Stimulated activated naive CD4-positive, alpha-beta T cell (primary cell): ENCODE results near the gene JUNB.
"Not testable (repeated sequence)": the region's sequence is repeated elsewhere in the genome, so short reads cannot be mapped to it uniquely, and the experiment has no call there.

Experiments used
- DNase-seq, 6 experiments: peaks; one replicate each; lab custom pipeline; 2025; lab: John Stamatoyannopoulos, UW

The JUNB gene

DNA sequence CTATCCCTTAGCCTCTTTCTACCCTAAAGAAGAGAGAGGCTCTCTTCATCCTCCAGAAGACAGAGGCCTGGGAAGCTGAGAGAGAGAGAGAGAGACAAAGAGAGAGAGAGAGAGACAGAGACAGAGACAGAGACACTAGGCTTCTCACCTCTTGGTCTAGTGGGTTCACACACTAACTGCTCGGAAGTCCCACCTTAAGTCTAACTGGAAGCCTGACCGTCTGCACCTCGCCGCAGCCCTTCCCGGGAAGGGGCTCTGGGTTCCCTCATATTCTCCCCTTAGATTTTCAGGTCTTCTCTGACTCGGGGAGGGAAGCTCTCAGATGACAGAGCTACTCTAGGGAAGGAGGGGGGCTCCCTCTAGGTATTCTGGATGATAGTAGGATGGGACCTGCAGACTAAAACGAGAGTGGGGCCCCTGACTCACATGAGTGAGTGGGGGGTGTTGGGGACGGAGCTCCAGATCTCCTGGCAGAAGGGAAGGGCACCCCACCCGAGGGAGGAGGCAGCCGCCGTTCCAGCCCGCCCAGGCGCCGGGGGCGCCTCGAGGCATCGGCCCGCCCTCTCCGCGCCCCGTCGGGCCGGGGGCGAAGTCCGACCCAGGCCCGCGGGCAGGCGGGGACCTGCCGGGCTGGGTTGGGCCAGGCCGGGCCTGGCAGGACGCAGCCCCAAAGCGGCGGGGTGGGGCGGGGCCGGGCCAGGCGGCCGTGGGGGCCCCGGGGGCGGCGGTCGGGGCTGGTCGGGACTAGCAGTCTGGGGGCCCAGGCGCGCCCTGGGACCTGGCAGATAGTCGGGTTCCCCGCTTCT lies 2.0 kb upstream of the JUNB start:
- peak in 2 of 6 experiments; percentile 37 to 49 for DNase-seq

GRCh38 chr19:12789904-12790619 lies 1.2 kb upstream of the JUNB start:
- DNase-seq = peak; percentile 74 to 86 (median 80)

DNA sequence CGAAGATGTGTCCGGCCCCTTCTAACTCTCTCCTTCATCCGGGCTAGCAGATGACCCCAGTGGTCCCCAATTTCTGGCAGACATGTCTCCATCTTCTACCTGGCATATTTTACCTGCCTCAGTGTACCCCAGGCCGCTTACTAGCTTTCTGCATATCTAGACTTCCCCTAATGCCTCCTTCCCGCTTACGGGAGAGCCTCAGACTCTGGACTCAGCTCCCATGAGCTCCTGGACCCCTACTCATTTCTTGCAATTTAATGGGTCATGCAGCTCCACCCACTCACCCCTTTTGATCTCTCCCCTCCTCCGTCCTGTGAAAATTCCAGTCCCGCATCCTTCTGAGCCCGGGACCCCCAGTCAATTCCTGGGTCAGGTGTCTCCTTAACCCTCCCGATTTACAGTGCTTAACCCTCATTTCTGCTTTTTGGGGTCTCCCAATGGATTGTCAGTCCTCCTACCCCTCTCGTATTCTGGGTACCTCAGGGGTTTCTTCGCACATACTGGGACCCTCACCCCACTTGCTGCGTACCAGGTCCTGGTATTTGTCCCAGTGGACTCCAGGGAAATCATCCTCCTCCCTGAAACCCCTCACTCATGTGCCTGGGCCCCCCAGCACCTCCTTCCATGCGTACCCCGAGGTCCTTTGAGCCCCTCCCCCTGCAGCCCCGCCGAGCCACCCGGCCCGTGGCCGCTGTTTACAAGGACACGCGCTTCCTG lies 500 bp upstream of the JUNB start:
- DNase-seq = peak in 2 of 6 experiments; percentile 51 to 60

DNA sequence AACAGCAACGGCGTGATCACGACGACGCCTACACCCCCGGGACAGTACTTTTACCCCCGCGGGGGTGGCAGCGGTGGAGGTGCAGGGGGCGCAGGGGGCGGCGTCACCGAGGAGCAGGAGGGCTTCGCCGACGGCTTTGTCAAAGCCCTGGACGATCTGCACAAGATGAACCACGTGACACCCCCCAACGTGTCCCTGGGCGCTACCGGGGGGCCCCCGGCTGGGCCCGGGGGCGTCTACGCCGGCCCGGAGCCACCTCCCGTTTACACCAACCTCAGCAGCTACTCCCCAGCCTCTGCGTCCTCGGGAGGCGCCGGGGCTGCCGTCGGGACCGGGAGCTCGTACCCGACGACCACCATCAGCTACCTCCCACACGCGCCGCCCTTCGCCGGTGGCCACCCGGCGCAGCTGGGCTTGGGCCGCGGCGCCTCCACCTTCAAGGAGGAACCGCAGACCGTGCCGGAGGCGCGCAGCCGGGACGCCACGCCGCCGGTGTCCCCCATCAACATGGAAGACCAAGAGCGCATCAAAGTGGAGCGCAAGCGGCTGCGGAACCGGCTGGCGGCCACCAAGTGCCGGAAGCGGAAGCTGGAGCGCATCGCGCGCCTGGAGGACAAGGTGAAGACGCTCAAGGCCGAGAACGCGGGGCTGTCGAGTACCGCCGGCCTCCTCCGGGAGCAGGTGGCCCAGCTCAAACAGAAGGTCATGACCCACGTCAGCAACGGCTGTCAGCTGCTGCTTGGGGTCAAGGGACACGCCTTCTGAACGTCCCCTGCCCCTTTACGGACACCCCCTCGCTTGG lies 966 bp downstream of the JUNB start:
- DNase-seq = peak; percentile 53 to 86 (median 70)

DNA sequence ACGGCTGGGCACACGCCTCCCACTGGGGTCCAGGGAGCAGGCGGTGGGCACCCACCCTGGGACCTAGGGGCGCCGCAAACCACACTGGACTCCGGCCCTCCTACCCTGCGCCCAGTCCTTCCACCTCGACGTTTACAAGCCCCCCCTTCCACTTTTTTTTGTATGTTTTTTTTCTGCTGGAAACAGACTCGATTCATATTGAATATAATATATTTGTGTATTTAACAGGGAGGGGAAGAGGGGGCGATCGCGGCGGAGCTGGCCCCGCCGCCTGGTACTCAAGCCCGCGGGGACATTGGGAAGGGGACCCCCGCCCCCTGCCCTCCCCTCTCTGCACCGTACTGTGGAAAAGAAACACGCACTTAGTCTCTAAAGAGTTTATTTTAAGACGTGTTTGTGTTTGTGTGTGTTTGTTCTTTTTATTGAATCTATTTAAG lies 1.6 kb downstream of the JUNB start:
- DNase-seq = peak in 3 of 6 experiments; percentile 61 to 87 (median 68)

GRCh38 chr19:12793290-12794195 lies 2.3 kb downstream of the JUNB start:
- DNase-seq = peak; percentile 90 to 99 (median 96)

GRCh38 chr19:12794196-12794941 lies 3.1 kb downstream of the JUNB start:
- DNase-seq = peak; percentile 16 to 71 (median 34)

- DNase-seq = no peak
These were observed 3.7 kb downstream of the JUNB start for GRCh38 chr19:12794971-12795381.

DNA sequence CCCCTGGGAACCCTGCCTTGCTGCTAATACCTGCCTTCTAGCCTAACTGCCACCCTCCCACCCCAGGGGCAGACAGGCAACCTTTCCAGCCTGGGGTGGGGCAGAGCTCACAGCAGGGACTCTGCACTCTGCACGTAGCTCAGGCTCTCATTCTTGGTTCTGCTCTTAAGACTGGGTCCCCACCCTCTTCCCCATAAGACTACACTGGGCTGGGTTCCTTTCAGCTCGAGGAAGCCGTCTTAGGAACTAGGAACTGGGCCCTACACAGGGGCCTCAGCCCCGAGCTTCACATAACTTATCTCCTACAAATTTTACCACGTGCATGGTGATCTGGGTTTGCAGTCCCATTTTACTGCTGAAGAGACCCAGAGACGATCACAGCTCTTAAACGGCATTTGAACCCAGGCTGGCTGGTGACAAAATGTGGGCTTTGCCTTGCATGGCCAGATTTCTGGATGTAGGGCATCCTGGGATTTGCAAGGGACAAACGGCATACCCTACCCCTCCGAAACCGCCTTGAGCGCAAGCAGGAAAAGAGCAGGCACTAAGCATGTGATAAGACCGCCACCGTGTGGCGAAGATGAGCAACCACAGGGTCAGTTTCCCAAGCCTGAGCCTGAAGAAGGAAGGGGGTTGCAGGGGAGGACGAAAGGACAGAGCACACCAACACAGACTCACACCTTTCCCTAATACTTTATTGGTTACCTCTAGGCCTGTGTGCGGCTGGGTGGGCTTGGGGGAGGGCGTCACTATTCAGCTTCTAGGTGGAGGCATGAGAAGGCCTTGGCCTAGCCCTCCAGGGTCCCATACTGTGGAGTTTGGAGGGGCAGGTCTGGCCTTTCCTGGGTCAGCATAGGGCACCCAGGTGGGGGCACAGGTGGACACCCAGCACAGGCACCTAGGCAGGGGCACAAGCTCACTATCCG lies 5.1 kb downstream of the JUNB start:
- DNase-seq = peak; percentile 61 to 88 (median 65)

DNA sequence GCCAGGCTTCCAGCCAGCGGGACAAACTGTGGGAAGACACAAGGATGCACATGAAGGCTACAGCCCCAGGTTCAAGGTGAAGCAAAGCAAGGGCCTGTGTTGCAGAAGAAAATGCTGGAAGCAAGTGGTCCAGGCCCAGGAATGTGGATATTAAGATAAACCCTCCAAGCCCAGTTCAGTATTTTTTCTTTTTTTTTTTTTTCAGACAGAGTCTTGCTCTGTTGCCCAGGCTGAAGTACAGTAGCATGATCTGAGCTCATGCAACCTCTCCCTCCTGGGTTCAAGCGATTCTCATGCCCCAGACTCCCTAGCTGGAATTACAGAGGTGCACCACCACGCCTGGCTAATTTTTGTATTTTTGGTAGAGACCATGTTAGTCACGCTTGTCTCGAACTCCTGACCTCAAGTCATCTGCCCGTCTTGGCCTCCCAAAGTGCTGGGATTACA lies 5.9 kb downstream of the JUNB start:
- DNase-seq = no peak

- not testable (repeated sequence) for DNase-seq
These were observed 6.3 kb downstream of the JUNB start for GRCh38 chr19:12797607-12798006.

- no peak for DNase-seq
These were observed 8.6 kb downstream of the JUNB start for GRCh38 chr19:12799742-12800465.

DNA sequence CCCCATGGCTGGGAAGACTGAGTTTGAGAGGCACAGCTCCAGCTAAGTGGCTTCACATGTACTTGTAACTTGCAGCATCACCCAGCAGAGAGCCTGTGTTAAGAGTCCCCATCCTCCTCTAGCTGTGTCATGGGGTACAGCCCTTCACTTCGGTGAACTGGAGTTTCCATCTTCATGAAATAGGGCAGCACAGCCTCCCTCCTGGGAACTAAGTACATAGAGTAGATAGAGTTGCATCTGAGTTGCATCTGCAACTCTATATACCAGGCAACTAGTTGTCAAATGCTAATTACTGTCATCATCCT lies 9.1 kb downstream of the JUNB start:
- DNase-seq = no peak

- DNase-seq = peak in 2 of 6 experiments; percentile 32
These were observed 9.7 kb downstream of the JUNB start for GRCh38 chr19:12800923-12801465.

DNA sequence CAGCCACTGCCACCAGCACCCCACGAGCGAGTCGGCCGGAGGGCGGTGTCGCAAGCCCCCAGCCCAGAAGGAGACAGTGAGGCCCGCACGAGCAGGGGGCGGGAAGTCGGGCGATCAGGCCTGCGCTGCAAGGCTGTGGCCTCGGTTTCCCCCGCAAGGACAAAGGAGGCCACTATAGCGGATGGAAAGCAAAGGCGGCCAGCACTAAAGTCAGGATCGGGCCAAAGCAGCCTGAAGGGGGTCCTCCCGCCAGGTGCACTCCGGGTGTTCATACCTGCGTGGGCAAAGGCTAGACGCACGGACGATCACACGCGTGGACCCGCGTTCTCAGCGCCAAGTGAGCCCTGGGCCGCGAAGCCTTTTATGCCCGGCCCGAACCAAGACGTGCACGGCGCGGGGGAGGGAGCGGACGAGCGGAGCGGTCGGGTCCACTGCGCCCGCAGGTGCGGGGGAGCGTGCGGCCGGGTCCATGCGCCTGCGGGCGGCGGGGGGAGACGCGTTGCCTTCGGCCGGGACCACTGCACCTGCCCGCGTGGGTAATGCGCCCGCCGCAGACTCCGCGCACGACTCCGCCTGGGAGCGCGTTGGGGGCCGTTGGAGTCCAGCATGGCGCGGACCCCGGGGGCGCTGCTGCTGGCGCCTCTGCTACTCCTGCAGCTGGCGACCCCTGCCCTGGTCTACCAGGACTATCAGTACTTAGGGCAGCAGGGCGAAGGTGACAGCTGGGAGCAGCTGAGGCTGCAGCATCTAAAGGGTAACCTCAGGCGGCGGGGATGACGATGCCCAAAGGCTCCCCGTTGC lies 10.4 kb downstream of the JUNB start, which contains the start of the genes PRDX2 and THSD8:
Gene PRDX2 (minus strand): TSS at position 335 of the 801 bp plus-strand sequence. CDS start 539 bp downstream, outside the sequence.
Gene THSD8 (plus strand): TSS at position 604 of the 801 bp plus-strand sequence. CDS start 3 bp downstream, at position 607.
- peak; percentile 31 to 72 (median 57) for DNase-seq

DNA sequence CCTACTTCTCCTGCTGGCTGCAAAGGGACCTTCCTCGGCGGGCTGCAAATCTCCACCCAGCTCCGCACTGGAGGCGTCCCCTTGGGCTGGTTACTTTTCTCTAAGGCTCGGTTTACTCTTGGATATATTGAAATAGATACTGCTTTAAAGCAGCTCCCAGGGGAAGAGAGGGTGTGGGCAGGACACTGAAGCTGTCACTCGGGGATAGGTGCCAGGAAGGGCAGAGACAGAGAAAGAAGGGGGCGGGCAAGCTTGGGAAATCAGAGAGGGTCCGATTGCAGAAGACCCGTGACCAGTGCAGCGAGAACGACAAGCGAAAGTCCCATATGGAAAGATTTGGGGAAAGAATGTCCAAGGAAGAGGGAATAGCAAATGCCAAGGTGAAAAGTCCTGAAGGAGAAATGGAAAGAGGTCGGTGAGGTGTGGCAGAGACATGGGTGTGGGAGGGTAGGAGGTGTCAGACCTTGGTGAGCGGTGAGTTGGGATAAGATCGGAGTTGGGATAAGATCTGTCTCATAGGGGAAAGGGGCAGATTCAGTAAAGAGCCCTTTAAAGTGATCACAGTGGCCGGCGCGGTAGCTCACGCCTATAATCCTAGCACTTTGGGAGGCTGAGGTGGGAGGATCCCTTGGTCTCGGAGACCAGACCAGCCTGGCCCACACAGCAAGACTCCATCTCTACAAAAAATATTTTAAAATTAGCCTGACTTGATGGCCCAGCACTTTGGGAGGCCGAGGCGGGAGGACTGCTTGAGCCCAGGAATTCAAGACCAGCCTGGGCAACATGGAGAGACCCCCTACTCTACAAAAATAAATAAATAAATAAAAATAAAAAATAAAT lies 11.2 kb downstream of the JUNB start:
- DNase-seq = no peak
